ENCODE data around the gene CYTIP.
"Not testable (repeated sequence)": the region's sequence is repeated elsewhere in the genome, so short reads cannot be mapped to it uniquely, and the experiment has no call there.

Gene CYTIP

DNA sequence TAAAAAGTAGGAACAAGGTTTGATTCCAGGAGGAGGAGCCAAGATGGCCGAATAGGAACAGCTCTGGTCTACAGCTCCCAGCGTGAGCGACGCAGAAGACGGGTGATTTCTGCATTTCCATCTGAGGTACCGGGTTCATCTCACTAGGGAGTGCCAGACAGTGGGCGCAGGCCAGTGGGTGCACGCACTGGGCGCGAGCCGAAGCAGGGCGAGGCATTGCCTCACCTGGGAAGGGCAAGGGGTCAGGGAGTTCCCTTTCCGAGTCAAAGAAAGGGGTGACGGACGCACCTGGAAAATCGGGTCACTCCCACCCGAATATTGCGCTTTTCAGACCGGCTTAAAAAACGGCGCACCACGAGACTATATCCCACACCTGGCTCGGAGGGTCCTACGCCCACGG, 75.4 kb downstream of the CYTIP start:
- DNase-seq (ENCODE audit: low spot score), result not testable (repeated sequence)

- no peak for DNase-seq (ENCODE audit: low spot score)
Measured at GRCh38 chr2:157367704-157368103, 76.2 kb downstream of the CYTIP start.

Measured in activated CD4-positive, alpha-beta T cell treated with anti-CD3 and anti-CD28 coated beads, Interleukin-2, Interleukin-4, amounts not matched to agents 100 ng/mL and 50 ng/mL, durations not matched to agents 16 hours and 8 hours (primary cell).